Kidney (tissue), 14 donors: ENCODE results near the gene PEX5L. TPM values are rescaled to one million over a fixed set of nuclear protein-coding genes. Genes with fewer than 3 reads are reported as not detected.

Source experiments
- DNase-seq, 5 donors: peaks; one replicate each; pipeline ENCODE4 v3.0.0-alpha.2; 2013 to 2020
- FAIRE-seq: peaks from 2 replicates; lab custom pipeline; 2012; peaks lifted over from hg19 to GRCh38; lab: Jason Lieb, UNC
- H3K27ac ChIP-seq, 2 donors: one replicate each; pipeline ENCODE4 v1.7.0; 2013; ENCODE audit warnings: low read depth in 2 of 2, low read length in 2 of 2, inconsistent platforms in 1 of 2
- H3K27me3 ChIP-seq: one replicate; pipeline ENCODE4 v1.7.1; 2013; ENCODE audit warnings: low read length, inconsistent platforms; ENCODE audit not compliant: control insufficient read depth, insufficient read depth
- H3K36me3 ChIP-seq, 3 donors: one replicate each; pipeline versions ENCODE4 v1.7.0 to v1.7.1; 2013; ENCODE audit warnings: low read length in 3 of 3, control low read depth in 1 of 3, inconsistent platforms in 1 of 3; ENCODE audit not compliant: insufficient read depth in 3 of 3, control insufficient read depth in 2 of 3
- H3K4me1 ChIP-seq, 3 donors: one replicate each; pipeline versions ENCODE4 v1.7.0 to v1.7.1; 2013; ENCODE audit warnings: low read length in 3 of 3, inconsistent platforms in 1 of 3, low read depth in 1 of 3; ENCODE audit not compliant: control insufficient read depth in 2 of 3, insufficient read depth in 2 of 3
- H3K4me3 ChIP-seq, 3 donors: one replicate each; pipeline versions ENCODE4 v1.7.0 to v1.8.1; 2013; ENCODE audit warnings: low read length in 3 of 3, control low read depth in 1 of 3, inconsistent platforms in 1 of 3
- H3K9ac ChIP-seq, 3 donors: one replicate each; pipeline versions ENCODE4 v1.7.0 to v1.7.1; 2013; ENCODE audit warnings: low read length in 3 of 3, control low read depth in 1 of 3, inconsistent platforms in 1 of 3
- H3K9me3 ChIP-seq, 3 donors: one replicate each; pipeline versions ENCODE4 v1.7.0 to v1.7.1; 2013; ENCODE audit warnings: low read length in 3 of 3, control low read depth in 1 of 3, inconsistent platforms in 1 of 3; ENCODE audit not compliant: control insufficient read depth in 2 of 3, insufficient read depth in 1 of 3
- intact Hi-C: fragments of 100-400 bp; cut with DNase I; formaldehyde crosslinking; loops from one replicate; pipeline ENCODE4 v1.11.1; 2022
- polyA plus RNA-seq: library from polyadenylated mRNA; stranded (reverse); fragments of 350-450 nt; fragmentation: Illumina TruSeq; extraction: RNeasy Lipid Tissue Mini Kit (QIAGEN cat#74804); gene quantifications from one replicate; pipeline ENCODE4 v1.2.3, GENCODE V29; 2014; ENCODE audit warnings: low read depth, low replicate concordance; ENCODE audit not compliant: insufficient read depth
- total RNA-seq: library from RNA; stranded (reverse); fragmentation: NEBNext Ultra II Directional; extraction: Animal tissue kit (Norgen Biotek cat#: 25700); gene quantifications from one replicate; pipeline ENCODE4 v1.2.1, GENCODE V29; 2021
- TF ChIP-seq, protein P1 (sequence below): IDR thresholded peaks from 3 replicates; pipeline ENCODE4 v1.5.1; 2012; ENCODE audit warnings: mild to moderate bottlenecking, moderate library complexity, borderline replicate concordance; ENCODE audit not compliant: insufficient read depth; ENCODE audit errors: extremely low read depth
- donor health status: control.
- donor health status: control.
- donor health status: control.
- donor health status: control.
- donor health status: control.
- donor health status: DM: yes; HTN: yes; CAD: no.
- donor health status: Normal renal cell carcinoma (clear cell type).

Gene PEX5L
- total and polyA plus RNA-seq, 2 donors from 2014 or later = 0.32 TPM; not detected in 1

DNA sequence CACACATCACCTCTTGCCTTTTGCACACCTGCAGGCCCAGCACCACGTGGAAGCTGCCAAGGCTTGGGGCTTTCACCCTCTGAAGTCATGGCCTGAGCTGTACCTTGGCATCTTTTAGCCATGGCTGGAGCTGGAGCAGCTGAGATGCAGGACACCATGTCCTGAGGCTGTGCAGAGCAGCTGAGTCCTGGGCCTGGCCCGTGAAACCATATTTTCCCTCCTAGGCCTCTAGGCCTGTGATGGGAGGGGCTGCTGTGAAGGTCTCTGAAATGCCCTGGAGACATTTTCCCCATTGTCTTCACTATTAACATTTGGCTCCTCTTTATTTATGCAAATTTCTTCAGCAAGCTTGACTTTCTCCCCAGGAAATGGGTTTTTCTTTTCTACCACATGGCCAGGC is 41.9 kb upstream of the PEX5L start:
- no peaks in the 10 kb centered on the region for H3K27me3 ChIP-seq
- DNase-seq = no peak
- no peaks in the 10 kb centered on the region for H3K4me1 ChIP-seq
- H3K9me3 ChIP-seq = no peaks in the 10 kb centered on the region
- H3K36me3 ChIP-seq = no peaks in the 10 kb centered on the region
- no peak overlapping the region for H3K9ac ChIP-seq
- FAIRE-seq = no peak
- TF ChIP-seq, protein P1, sequence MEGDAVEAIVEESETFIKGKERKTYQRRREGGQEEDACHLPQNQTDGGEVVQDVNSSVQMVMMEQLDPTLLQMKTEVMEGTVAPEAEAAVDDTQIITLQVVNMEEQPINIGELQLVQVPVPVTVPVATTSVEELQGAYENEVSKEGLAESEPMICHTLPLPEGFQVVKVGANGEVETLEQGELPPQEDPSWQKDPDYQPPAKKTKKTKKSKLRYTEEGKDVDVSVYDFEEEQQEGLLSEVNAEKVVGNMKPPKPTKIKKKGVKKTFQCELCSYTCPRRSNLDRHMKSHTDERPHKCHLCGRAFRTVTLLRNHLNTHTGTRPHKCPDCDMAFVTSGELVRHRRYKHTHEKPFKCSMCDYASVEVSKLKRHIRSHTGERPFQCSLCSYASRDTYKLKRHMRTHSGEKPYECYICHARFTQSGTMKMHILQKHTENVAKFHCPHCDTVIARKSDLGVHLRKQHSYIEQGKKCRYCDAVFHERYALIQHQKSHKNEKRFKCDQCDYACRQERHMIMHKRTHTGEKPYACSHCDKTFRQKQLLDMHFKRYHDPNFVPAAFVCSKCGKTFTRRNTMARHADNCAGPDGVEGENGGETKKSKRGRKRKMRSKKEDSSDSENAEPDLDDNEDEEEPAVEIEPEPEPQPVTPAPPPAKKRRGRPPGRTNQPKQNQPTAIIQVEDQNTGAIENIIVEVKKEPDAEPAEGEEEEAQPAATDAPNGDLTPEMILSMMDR = no peak
- H3K27ac ChIP-seq = no peak overlapping the region
- intact Hi-C loops = no loop called here
- no peak overlapping the region for H3K4me3 ChIP-seq

DNA sequence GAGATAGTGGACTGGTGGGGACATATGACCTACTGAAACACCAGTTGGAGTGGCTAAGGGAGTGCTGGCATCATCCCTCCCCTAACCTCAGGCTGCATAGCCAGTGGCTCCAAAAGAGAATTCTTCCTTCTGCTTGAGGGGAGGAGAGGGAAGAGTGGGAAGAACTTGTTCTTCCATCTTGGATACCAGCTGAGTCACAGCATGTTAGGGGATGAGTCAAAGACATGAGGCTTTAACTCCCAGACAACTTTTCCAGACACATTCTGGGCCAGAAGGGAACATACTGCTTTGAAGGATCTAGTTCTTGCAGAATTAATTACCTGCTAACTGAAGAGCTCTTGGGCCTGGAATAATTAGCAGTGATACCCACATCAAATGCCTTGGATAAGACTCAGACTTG is 36.8 kb upstream of the PEX5L start:
- FAIRE-seq (no peak), DNase-seq (no peak)
- no peaks in the 10 kb centered on the region for H3K4me1 ChIP-seq
- no peak overlapping the region for H3K4me3 ChIP-seq
- no peak overlapping the region for H3K9ac ChIP-seq
- H3K9me3 ChIP-seq = no peaks in the 10 kb centered on the region
- H3K36me3 ChIP-seq = no peaks in the 10 kb centered on the region
- intact Hi-C loops = no loop called here
- TF ChIP-seq, protein P1 = no peak
- H3K27ac ChIP-seq = no peak overlapping the region
- H3K27me3 ChIP-seq = no peaks in the 10 kb centered on the region

DNA sequence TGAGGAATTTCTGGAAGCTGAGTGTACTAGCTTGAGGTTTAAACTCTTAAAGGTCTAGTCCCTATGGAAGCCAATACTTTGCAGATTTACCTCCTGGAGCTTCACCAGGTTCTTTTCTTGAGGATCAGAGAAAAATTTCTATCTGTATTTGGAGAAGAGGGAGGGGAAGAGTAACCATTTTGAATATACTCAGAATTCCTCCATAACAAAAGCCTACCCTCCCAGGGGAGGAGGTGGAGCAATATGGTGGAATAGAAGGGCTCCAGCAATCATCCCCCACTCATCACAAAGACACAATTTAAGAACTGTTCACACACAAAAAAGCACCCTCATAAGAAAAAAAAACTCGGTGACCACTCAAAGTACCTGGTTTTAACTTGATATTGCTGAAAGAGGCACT is 36.0 kb upstream of the PEX5L start:
- DNase-seq = no peak
- Histone ChIP-seq H3K9me3 (no peaks in the 10 kb centered on the region), H3K4me3 (no peak overlapping the region), H3K36me3 (no peaks in the 10 kb centered on the region), H3K27me3 (no peaks in the 10 kb centered on the region), H3K9ac (no peak overlapping the region), H3K27ac (no peak overlapping the region), H3K4me1 (no peaks in the 10 kb centered on the region)
- TF ChIP-seq, protein P1 = no peak
- no peak for FAIRE-seq
- intact Hi-C loops = no loop called here

DNA sequence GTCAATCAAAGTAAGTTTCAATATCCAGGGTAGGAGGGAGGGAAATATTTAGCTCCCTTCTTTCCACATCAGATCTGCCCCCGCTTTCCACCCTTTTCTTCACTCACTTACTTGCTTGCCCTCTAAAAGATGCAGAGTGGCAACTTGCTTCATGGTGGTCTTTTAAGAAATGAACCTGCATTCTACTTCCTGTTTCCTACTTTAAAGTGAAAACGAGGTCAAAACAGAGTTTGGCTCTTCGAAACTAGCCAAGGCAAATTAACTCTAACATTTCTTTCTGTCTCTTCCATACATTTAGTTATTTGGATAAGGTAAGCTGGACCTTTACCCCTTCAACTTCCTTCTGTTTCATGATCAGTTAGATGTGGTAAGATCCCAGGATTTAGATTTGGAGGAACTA is 34.2 kb upstream of the PEX5L start:
- Histone ChIP-seq H3K27ac (no peak overlapping the region), H3K9ac (no peak overlapping the region), H3K4me1 (no peaks in the 10 kb centered on the region), H3K4me3 (no peak overlapping the region), H3K27me3 (no peaks in the 10 kb centered on the region), H3K36me3 (no peaks in the 10 kb centered on the region), H3K9me3 (no peaks in the 10 kb centered on the region)
- intact Hi-C loops = no loop called here
- FAIRE-seq (no peak), DNase-seq (no peak)
- TF ChIP-seq, protein P1 = no peak
